Gastroesophageal sphincter (tissue), 4 donors: Measurements from ENCODE around the gene OR52M1. TPM values are rescaled to one million over a fixed set of nuclear protein-coding genes. Genes with fewer than 3 reads are reported as not detected.

ENCODE experiments used
- ATAC-seq: fragments of 150-250 bp; one replicate; pipeline ENCODE4 v1.9.1; 2016; ENCODE audit warnings: mild to moderate bottlenecking, moderate library complexity
- H3K27ac ChIP-seq, 4 donors: fragments of 200-600 bp; sonication (generic) in 3 of 4; 1 replicate in 3 of 4; 2 replicates in 1 of 4; pipeline ENCODE4 v1.5.1; 2016 to 2019
- H3K27me3 ChIP-seq: fragments of 200-600 bp; sonication (generic); one replicate; pipeline ENCODE4 v1.5.1; 2019
- H3K36me3 ChIP-seq, 2 donors: fragments of 200-600 bp; sonication (generic); one replicate each; pipeline ENCODE4 v1.5.1; 2019; ENCODE audit warnings: control low read depth in 1 of 2
- H3K4me1 ChIP-seq, 3 donors: fragments of 200-600 bp; sonication (generic); 1 replicate in 2 of 3; 2 replicates in 1 of 3; pipeline ENCODE4 v1.5.1; 2016 to 2019; ENCODE audit warnings: control low read depth in 2 of 3
- H3K4me3 ChIP-seq, 2 donors: fragments of 200-600 bp; sonication (generic); one replicate each; pipeline ENCODE4 v1.5.1; 2019; ENCODE audit warnings: mild to moderate bottlenecking in 1 of 2, moderate library complexity in 1 of 2
- H3K9me3 ChIP-seq, 3 donors: fragments of 200-600 bp; sonication (generic); one replicate each; pipeline ENCODE4 v1.5.1; 2017 to 2019; ENCODE audit warnings: control low read depth in 2 of 3
- CTCF ChIP-seq, 4 experiments: fragments of 200-600 bp in 2 of 4; fragments of 450-650 bp in 2 of 4; sonication (generic) in 1 of 4; IDR thresholded peaks; one replicate each; pipeline ENCODE4 v1.5.1; 2017 to 2019; ENCODE audit warnings: antibody characterized with exemption in 4 of 4, mild to moderate bottlenecking in 2 of 4, moderate library complexity in 2 of 4
- EP300 ChIP-seq: sonication (generic); formaldehyde crosslinking; IDR thresholded peaks from one replicate; pipeline ENCODE4 v1.6.1; 2017; ENCODE audit warnings: antibody characterized with exemption, mild to moderate bottlenecking
- POLR2A ChIP-seq, 2 donors: fragments of 450-650 bp; IDR thresholded peaks; one replicate each; pipeline ENCODE4 v1.6.1; 2017; ENCODE audit warnings: antibody characterized with exemption in 2 of 2, mild to moderate bottlenecking in 2 of 2, moderate library complexity in 1 of 2
- POLR2AphosphoS5 ChIP-seq: sonication (generic); formaldehyde crosslinking; IDR thresholded peaks from one replicate; pipeline ENCODE4 v1.6.1; 2017; ENCODE audit warnings: antibody characterized with exemption
- WGBS, 2 donors: methylation state at CpG; one replicate each; pipeline ENCODE4 v1.1.5; 2018; ENCODE audit warnings: low coverage in 1 of 2; 5-methylcytosine and 5-hydroxymethylcytosine counted together
- total RNA-seq, 4 donors: library from RNA; depleted of rRNA; stranded (reverse); fragments of >200 nt; gene quantifications; one replicate each; pipeline ENCODE4 v1.1.0, GENCODE V29; 2016

OR52M1 gene
- total RNA-seq: not detected

GRCh38 chr11:4544891-4545290 is at the start of gene OR52M1:
TSS of gene OR52M1 (plus strand) at chr11:4545191. CDS start at chr11:4545191, 0 bp downstream.
- H3K4me1 ChIP-seq: no peaks in the 10 kb centered on the region
- H3K9me3 ChIP-seq: no peaks in the 10 kb centered on the region
- TF ChIP-seq POLR2AphosphoS5 (no peak), EP300 (no peak), POLR2A (IDR thresholded peaks at IDR 0.05) (no peak), CTCF (IDR thresholded peaks at IDR 0.05) (no peak)
- no peak within 1 kb of the TSS for H3K27ac ChIP-seq
- no peaks in the 10 kb centered on the region for H3K27me3 ChIP-seq
- no peaks in the 10 kb centered on the region for H3K36me3 ChIP-seq
- H3K4me3 ChIP-seq: no peak within 1 kb of the TSS
- no peak for ATAC-seq
- WGBS, 2 donors: 68 to 75% methylated on average over 5 of the region's 5 CpGs

GRCh38 chr11:4495487-4495886 is 49.5 kb upstream of the OR52M1 start:
- H3K9me3 ChIP-seq: no peaks in the 10 kb centered on the region
- TF ChIP-seq POLR2AphosphoS5: no peak
- no peak for TF ChIP-seq POLR2A (IDR thresholded peaks at IDR 0.05)
- TF ChIP-seq CTCF (IDR thresholded peaks at IDR 0.05): no peak
- no peak for TF ChIP-seq EP300
- peaks cover 0 to 20% (median 0%) of the 10 kb centered on the region in 3 donors for H3K4me1 ChIP-seq
- H3K27me3 ChIP-seq: no peaks in the 10 kb centered on the region
- no peak for ATAC-seq
- no peak overlapping the region for H3K4me3 ChIP-seq
- WGBS, 2 donors: 51 to 60% methylated on average over 2 to 7 of the region's 7 CpGs
- H3K27ac ChIP-seq: no peak overlapping the region
- no peaks in the 10 kb centered on the region for H3K36me3 ChIP-seq

- WGBS, 2 donors: 36 to 68% methylated on average over 4 to 6 of the region's 6 CpGs
- no peak for ATAC-seq
- Histone ChIP-seq H3K27me3 (no peaks in the 10 kb centered on the region), H3K9me3 (no peaks in the 10 kb centered on the region), H3K4me1 (peaks cover 0 to 20% (median 0%) of the 10 kb centered on the region in 3 donors), H3K4me3 (no peak overlapping the region), H3K36me3 (no peaks in the 10 kb centered on the region), H3K27ac (no peak overlapping the region)
- TF ChIP-seq POLR2AphosphoS5: no peak
- TF ChIP-seq EP300: no peak
- TF ChIP-seq CTCF (IDR thresholded peaks at IDR 0.05): no peak
- TF ChIP-seq POLR2A (IDR thresholded peaks at IDR 0.05): no peak
Measured at GRCh38 chr11:4495986-4496385, 49.0 kb upstream of the OR52M1 start.

- TF ChIP-seq POLR2AphosphoS5: peak; percentile 86
- TF ChIP-seq CTCF (IDR thresholded peaks at IDR 0.05): no peak
- peaks cover 0 to 20% (median 0%) of the 10 kb centered on the region in 3 donors for H3K4me1 ChIP-seq
- no peaks in the 10 kb centered on the region for H3K27me3 ChIP-seq
- no peaks in the 10 kb centered on the region for H3K9me3 ChIP-seq
- H3K4me3 ChIP-seq: no peak overlapping the region
- no peak overlapping the region for H3K27ac ChIP-seq
- ATAC-seq: no peak
- WGBS, 2 donors: 27 to 28% methylated on average over 13 to 15 of the region's 15 CpGs
- no peaks in the 10 kb centered on the region for H3K36me3 ChIP-seq
Measured at GRCh38 chr11:4496557-4497248, 48.3 kb upstream of the OR52M1 start.

GRCh38 chr11:4508886-4509285 is 36.1 kb upstream of the OR52M1 start:
- Histone ChIP-seq H3K27ac (no peak overlapping the region), H3K9me3 (no peaks in the 10 kb centered on the region), H3K4me1 (peaks cover 0 to 30% (median 0%) of the 10 kb centered on the region in 3 donors), H3K36me3 (no peaks in the 10 kb centered on the region), H3K27me3 (peaks cover 5% of the 10 kb centered on the region), H3K4me3 (no peak overlapping the region)
- no peak for ATAC-seq
- TF ChIP-seq CTCF (IDR thresholded peaks at IDR 0.05): no peak
- no peak for TF ChIP-seq POLR2AphosphoS5
- TF ChIP-seq POLR2A (IDR thresholded peaks at IDR 0.05): no peak
- no peak for TF ChIP-seq EP300
- 44 to 70% methylated on average over 2 of the region's 2 CpGs for WGBS, 2 donors
